Testis (tissue), 3 donors: ENCODE measurements around the gene UBXN10. TPM values are rescaled to one million over a fixed set of nuclear protein-coding genes. Genes with fewer than 3 reads are reported as not detected.

Experiments used
- DNase-seq: peaks from one replicate; pipeline ENCODE4 v3.0.0-alpha.2; 2019
- H3K27ac ChIP-seq, 2 donors: fragments of 200-600 bp; sonication (generic); one replicate each; pipeline ENCODE4 v1.5.1; 2019
- H3K27me3 ChIP-seq: fragments of 200-600 bp; sonication (generic); one replicate; pipeline ENCODE4 v1.5.1; 2019
- H3K36me3 ChIP-seq: fragments of 200-600 bp; sonication (generic); one replicate; pipeline ENCODE4 v1.5.1; 2017; ENCODE audit warnings: low read depth; ENCODE audit errors: missing control alignments
- H3K4me1 ChIP-seq: fragments of 200-600 bp; sonication (generic); one replicate; pipeline ENCODE4 v1.5.1; 2019
- H3K4me3 ChIP-seq, 2 donors: fragments of 200-600 bp; sonication (generic); one replicate each; pipeline ENCODE4 v1.5.1; 2017 to 2019
- H3K9me3 ChIP-seq: fragments of 200-600 bp; sonication (generic); one replicate; pipeline ENCODE4 v1.5.1; 2017
- CTCF ChIP-seq, 3 experiments: fragments of 450-650 bp in 2 of 3; fragments of 200-600 bp in 1 of 3; sonication (generic) in 1 of 3; IDR thresholded peaks; one replicate each; pipeline ENCODE4 v1.5.1; 2016 to 2019; ENCODE audit warnings: antibody characterized with exemption in 3 of 3, mild to moderate bottlenecking in 2 of 3, moderate library complexity in 1 of 3
- POLR2A ChIP-seq: fragments of 450-650 bp; IDR thresholded peaks from one replicate; pipeline ENCODE4 v1.6.1; 2017; ENCODE audit warnings: antibody characterized with exemption, mild to moderate bottlenecking, moderate library complexity
- WGBS, 2 donors: methylation state at CpG; one replicate each; pipeline ENCODE4 v1.1.5; 2018; 5-methylcytosine and 5-hydroxymethylcytosine counted together
- intact Hi-C: fragments of 100-400 bp; cut with DNase I; formaldehyde crosslinking; loops from one replicate; pipeline ENCODE4 v1.15.1; 2023; ENCODE audit warnings: low total_unique reads
- polyA plus RNA-seq: library from polyadenylated mRNA; stranded (reverse); fragments of 350-450 nt; fragmentation: Illumina TruSeq; extraction: RNeasy Lipid Tissue Mini Kit (QIAGEN cat#74804); gene quantifications from one replicate; pipeline ENCODE4 v1.2.3, GENCODE V29; 2014; ENCODE audit warnings: low read depth, low replicate concordance; ENCODE audit not compliant: insufficient read depth
- total RNA-seq, 2 donors: library from RNA; depleted of rRNA; stranded (reverse); fragments of >200 nt; gene quantifications; one replicate each; pipeline ENCODE4 v1.2.3, GENCODE V29; 2016

UBXN10 gene
- total and polyA plus RNA-seq, 3 donors from 2014 or later: 18.2 to 43.7 (median 23.7) TPM

- no peaks in the 10 kb centered on the region for H3K36me3 ChIP-seq
- TF ChIP-seq POLR2A (no peak), CTCF (IDR thresholded peaks at IDR 0.05) (no peak)
- H3K9me3 ChIP-seq: no peaks in the 10 kb centered on the region
- H3K27me3 ChIP-seq: no peaks in the 10 kb centered on the region
- no peaks in the 10 kb centered on the region for H3K4me1 ChIP-seq
- no peak for DNase-seq
- H3K27ac ChIP-seq: no peak overlapping the region
- intact Hi-C loops: no loop called here
- 96 to 98% methylated on average over 6 of the region's 6 CpGs for WGBS, 2 donors
- H3K4me3 ChIP-seq: no peak overlapping the region
Observed at GRCh38 chr1:20138346-20138745, 47.5 kb upstream of the UBXN10 start.

DNA sequence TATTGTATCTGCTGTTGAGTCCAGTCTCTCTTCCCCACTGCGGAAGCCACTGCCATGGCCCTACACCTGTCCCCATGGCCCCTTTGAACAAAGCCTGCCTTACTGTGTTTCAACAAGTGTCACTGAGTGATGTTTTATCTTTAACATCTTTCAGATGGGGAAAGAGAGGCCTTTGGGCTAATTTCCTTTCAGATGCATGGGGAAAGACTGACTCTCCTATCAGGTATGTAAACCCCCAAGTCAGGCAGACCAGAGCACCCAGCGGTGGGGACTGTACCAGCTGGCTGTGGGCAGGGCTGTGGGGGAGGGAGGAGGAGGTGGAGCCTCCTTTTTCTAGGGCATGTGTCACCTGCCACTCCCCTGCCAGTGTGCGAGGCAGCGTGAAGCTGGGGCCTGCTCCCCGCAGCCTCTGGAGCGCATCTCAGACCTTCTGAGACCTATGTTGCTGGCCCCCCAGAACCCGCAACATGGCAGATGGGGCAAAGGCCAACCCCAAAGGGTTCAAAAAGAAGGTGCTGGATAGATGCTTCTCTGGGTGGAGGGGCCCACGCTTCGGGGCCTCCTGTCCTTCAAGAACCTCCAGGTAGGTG is 46.8 kb upstream of the UBXN10 start, which contains the start of gene PLA2G2F:
Gene PLA2G2F (plus strand): TSS at position 363 of the 590 bp plus-strand sequence. CDS start 105 bp downstream, at position 468.
- Histone ChIP-seq H3K27me3 (no peaks in the 10 kb centered on the region), H3K36me3 (no peaks in the 10 kb centered on the region), H3K9me3 (no peaks in the 10 kb centered on the region), H3K4me1 (peaks cover 5% of the 10 kb centered on the region), H3K27ac (no peak within 1 kb of the TSS), H3K4me3 (no peak within 1 kb of the TSS)
- no peak for TF ChIP-seq POLR2A
- no peak for TF ChIP-seq CTCF (IDR thresholded peaks at IDR 0.05)
- intact Hi-C loops: no loop called here
- 94 to 98% methylated on average over 5 to 9 of the region's 9 CpGs for WGBS, 2 donors
- DNase-seq: no peak

DNA sequence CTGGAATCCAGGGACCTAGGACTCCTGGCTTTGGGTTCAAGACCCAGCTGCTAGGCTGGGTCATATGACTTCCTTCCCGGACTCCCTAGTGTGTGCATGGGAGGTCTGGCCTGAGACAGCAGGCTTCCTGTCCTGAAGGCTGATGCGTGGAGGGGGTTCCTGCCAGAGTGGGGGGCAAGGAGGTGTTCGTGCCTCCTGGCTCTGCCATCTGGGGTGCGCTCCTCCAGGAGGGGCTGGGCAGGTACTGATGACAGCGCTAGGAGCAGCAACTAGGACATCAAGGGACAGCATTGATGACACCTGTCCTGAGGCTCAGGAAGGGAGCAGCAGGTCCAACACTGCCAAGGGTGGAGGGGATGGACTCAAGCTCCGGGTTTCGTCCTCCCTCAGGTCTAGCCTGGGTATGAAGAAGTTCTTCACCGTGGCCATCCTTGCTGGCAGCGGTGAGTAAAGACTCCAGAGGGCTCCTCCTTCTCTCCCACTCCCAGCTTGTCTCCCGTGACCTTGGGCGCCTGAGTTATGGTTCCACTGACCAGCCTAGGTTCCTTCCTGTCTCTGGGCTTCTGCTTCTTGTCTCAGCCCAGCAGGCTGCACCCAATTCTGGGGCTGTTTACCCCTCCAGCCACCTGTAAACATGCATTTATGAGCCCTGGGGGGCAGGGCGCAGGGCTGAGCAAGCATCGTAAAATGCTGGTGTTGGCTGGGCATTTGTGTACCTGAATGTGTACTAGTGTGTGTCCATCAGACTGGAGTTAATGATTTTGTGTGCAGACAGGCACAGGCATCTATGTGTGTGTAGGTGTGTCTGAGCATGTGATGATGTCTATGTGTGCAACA is 45.9 kb upstream of the UBXN10 start:
- WGBS, 2 donors: 83 to 86% methylated on average over 13 of the region's 13 CpGs
- TF ChIP-seq POLR2A: no peak
- no peak for TF ChIP-seq CTCF (IDR thresholded peaks at IDR 0.05)
- Histone ChIP-seq H3K9me3 (no peaks in the 10 kb centered on the region), H3K4me1 (peaks cover 5% of the 10 kb centered on the region), H3K4me3 (no peak overlapping the region), H3K36me3 (no peaks in the 10 kb centered on the region), H3K27ac (no peak overlapping the region), H3K27me3 (no peaks in the 10 kb centered on the region)
- no peak for DNase-seq
- intact Hi-C loops: loop anchor here (10.0 kb wide), 1 partner anchor 225 kb away; no protein-coding TSS in a partner anchor

DNA sequence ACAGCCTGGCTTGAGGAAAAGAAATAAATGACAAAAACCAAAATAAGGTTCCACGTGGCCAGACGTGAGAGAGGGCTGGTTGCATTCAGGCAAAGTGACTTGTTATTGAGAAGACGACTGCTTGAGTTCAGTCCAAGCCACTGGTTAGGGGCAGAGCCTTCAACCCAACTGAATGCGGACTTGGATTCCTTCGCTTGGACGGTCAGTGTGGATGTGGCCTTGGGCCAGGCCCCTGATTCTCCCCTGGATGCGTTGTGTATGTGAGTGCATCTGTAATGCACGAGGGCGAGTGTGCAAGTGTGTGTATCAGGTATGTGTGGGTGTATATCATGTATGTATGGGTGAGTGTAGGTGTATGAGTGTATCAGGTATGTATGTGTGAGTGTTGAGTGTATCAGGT is 44.9 kb upstream of the UBXN10 start:
- no peak overlapping the region for H3K4me3 ChIP-seq
- no peaks in the 10 kb centered on the region for H3K27me3 ChIP-seq
- DNase-seq: no peak
- no peak overlapping the region for H3K27ac ChIP-seq
- H3K4me1 ChIP-seq: peaks cover 5% of the 10 kb centered on the region
- WGBS, 2 donors: 80 to 84% methylated on average over 9 of the region's 9 CpGs
- H3K36me3 ChIP-seq: no peaks in the 10 kb centered on the region
- intact Hi-C loops: loop anchor here (10.0 kb wide), 1 partner anchor 226 kb away; no protein-coding TSS in a partner anchor
- no peaks in the 10 kb centered on the region for H3K9me3 ChIP-seq
- no peak for TF ChIP-seq CTCF (IDR thresholded peaks at IDR 0.05)
- TF ChIP-seq POLR2A: no peak
